K562 (cell line): Measurements from ENCODE around the gene PRODH2. TPM values are rescaled to one million over a fixed set of nuclear protein-coding genes. Genes with fewer than 3 reads are reported as not detected.

Experiments
- ATAC-seq: fragments of 200-7000 bp; cut with Tn5 transposase; 3 replicates; pipeline ENCODE4 v1.9.1; 2020; ENCODE audit warnings: moderate library complexity
- BruUV-seq: library from RNA; stranded (reverse); fragments of 400-500 nt; replicated peaks from 2 replicates; lab custom pipeline; 2021; lab: Mats Ljungman, UMichigan
- CTCF ChIA-PET: fragments of 300-600 bp; formaldehyde crosslinking; extraction: SDS; loops from one replicate; lab custom pipeline; 2021; ENCODE audit warnings: low intra/inter-chr PET ratio; lab: Yijun Ruan, JAX
- POLR2A ChIA-PET: fragments of 300-600, 350-650 bp; sonication (Branson Sonifier 250); formaldehyde crosslinking; extraction: SDS; loops from one replicate; lab custom pipeline; 2021; ENCODE audit warnings: antibody characterized with exemption, inconsistent platforms; lab: Yijun Ruan, JAX
- DNase-seq, 4 experiments: peaks; one replicate each; pipeline versions ENCODE4 v3.0.0 to v3.0.0-alpha.2; 2011 to 2018; ENCODE audit warnings: low spot score in 3 of 4, mixed read lengths in 3 of 4; ENCODE audit errors: extremely low read depth in 1 of 4
- FAIRE-seq: peaks from 2 replicates; lab custom pipeline; 2011; peaks lifted over from hg19 to GRCh38; lab: Jason Lieb, UNC
- H2AFZ ChIP-seq: 2 replicates; pipeline ENCODE4 v1.6.0; 2011; ENCODE audit warnings: low read depth, low read length, control low read depth, inconsistent platforms
- H3K27ac ChIP-seq: fragments of 200-600 bp; 3 replicates; pipeline ENCODE4 v1.8.0; 2011; ENCODE audit warnings: low read depth, mild to moderate bottlenecking, control low read depth, inconsistent platforms, low read length, moderate library complexity, mixed read lengths; ENCODE audit errors: extremely low read depth
- H3K27me3 ChIP-seq, 2 experiments: fragments of 300-600 bp in 1 of 2; 2 replicates in 1 of 2; 3 replicates in 1 of 2; pipeline versions ENCODE4 v1.6.0 to v1.8.0; 2011; ENCODE audit warnings: inconsistent platforms in 2 of 2, low read length in 2 of 2, mild to moderate bottlenecking in 1 of 2, mixed read lengths in 1 of 2, moderate library complexity in 1 of 2; ENCODE audit not compliant: control insufficient read depth in 2 of 2, insufficient read depth in 2 of 2
- H3K36me3 ChIP-seq: fragments of 300-600 bp; 3 replicates; pipeline ENCODE4 v1.8.0; 2011; ENCODE audit warnings: mild to moderate bottlenecking, low read length, inconsistent platforms; ENCODE audit not compliant: control insufficient read depth, insufficient read depth
- H3K4me1 ChIP-seq, 2 experiments: fragments of 200-600 bp in 1 of 2; replicated peaks in 1 of 2; 2 replicates in 1 of 2; 3 replicates in 1 of 2; pipeline versions ENCODE4 v1.5.1 to v1.8.0; 2011; ENCODE audit warnings: inconsistent platforms in 2 of 2, low read length in 2 of 2, mild to moderate bottlenecking in 1 of 2, mixed read lengths in 1 of 2, moderate library complexity in 1 of 2; ENCODE audit not compliant: control insufficient read depth in 2 of 2, insufficient read depth in 2 of 2
- H3K4me2 ChIP-seq: 2 replicates; pipeline ENCODE4 v1.6.1; 2011; ENCODE audit warnings: low read length, control low read depth, inconsistent platforms, mixed read lengths; ENCODE audit not compliant: insufficient read depth
- H3K4me3 ChIP-seq: fragments of 200-600 bp; sonication (generic), shearing (Covaris generic); 2 replicates; pipeline ENCODE4 v1.5.1; 2016; ENCODE audit warnings: control low read depth, inconsistent platforms
- H3K79me2 ChIP-seq: fragments of 200-600 bp; 3 replicates; pipeline ENCODE4 v1.8.0; 2011; ENCODE audit warnings: low read length, inconsistent platforms; ENCODE audit not compliant: control insufficient read depth, insufficient read depth
- H3K9ac ChIP-seq, 2 experiments: 2 replicates each; pipeline versions ENCODE4 v1.6.0 to v1.6.1; 2011; ENCODE audit warnings: low read depth in 2 of 2, low read length in 2 of 2, control low read depth in 1 of 2, inconsistent platforms in 1 of 2, mild to moderate bottlenecking in 1 of 2, mixed read lengths in 1 of 2; ENCODE audit not compliant: insufficient read depth in 1 of 2
- H3K9me1 ChIP-seq: one replicate; pipeline ENCODE4 v1.6.0; 2011; ENCODE audit warnings: inconsistent platforms, mild to moderate bottlenecking, low read length, moderate library complexity; ENCODE audit not compliant: control insufficient read depth, insufficient read depth
- H3K9me3 ChIP-seq: replicated peaks from 2 replicates; pipeline ENCODE4 v1.5.1; 2011; ENCODE audit warnings: low read depth, low read length, inconsistent platforms; ENCODE audit not compliant: control insufficient read depth, insufficient read depth
- H4K20me1 ChIP-seq: replicated peaks from 2 replicates; pipeline ENCODE4 v1.6.1; 2011; ENCODE audit warnings: low read length, inconsistent platforms, mixed read lengths; ENCODE audit not compliant: control insufficient read depth, insufficient read depth
- CTCF ChIP-seq, 3 experiments: IDR thresholded peaks in 2 of 3; conservative IDR thresholded peaks in 1 of 3; 2 replicates each; pipeline ENCODE4 v1.5.1; 2011 to 2012; ENCODE audit warnings: low read length in 3 of 3, mild to moderate bottlenecking in 3 of 3, control low read depth in 2 of 3, improper control_type of control experiment in 1 of 3, inconsistent platforms in 1 of 3, low read depth in 1 of 3, mixed read lengths in 1 of 3, moderate library complexity in 1 of 3; ENCODE audit not compliant: insufficient read depth in 2 of 3
- RFX7 ChIP-seq: fragments of 250-450 bp; sonication (Bioruptor Pico); IDR thresholded peaks from 2 replicates; pipeline ENCODE4 v1.5.1; 2021; ENCODE audit warnings: mild to moderate bottlenecking
- TAF1 ChIP-seq: IDR thresholded peaks from 2 replicates; pipeline ENCODE4 v1.6.1; 2011; ENCODE audit warnings: mild to moderate bottlenecking, low read length, moderate library complexity; ENCODE audit not compliant: insufficient read depth, control insufficient read depth, severe bottlenecking; ENCODE audit errors: extremely low read depth
- WGBS: fragments of 100-300 bp; shearing (Covaris generic); methylation state at CpG from one replicate; pipeline ENCODE4 v1.1.6; 2016; ENCODE audit warnings: low coverage, mixed read lengths; ENCODE audit not compliant: insufficient coverage; ENCODE audit errors: missing lambda C conversion rate; 5-methylcytosine and 5-hydroxymethylcytosine counted together
- in situ Hi-C: fragments of 300-500 bp; cut with MboI; formaldehyde crosslinking; loops from 4 replicates; pipeline ENCODE4 v1.15.0; 2018; ENCODE audit warnings: inconsistent platforms, mixed read lengths
- intact Hi-C: fragments of 100-400 bp; cut with micrococcal nuclease; formaldehyde crosslinking; loops from 2 replicates; pipeline ENCODE4 v1.14.2; 2022
- polyA plus RNA-seq, 8 experiments: library from polyadenylated mRNA; depleted of rRNA in 4 of 8; stranded (reverse) in 5 of 8; unstranded in 3 of 8; fragments of >200 nt; fragmentation: Nextera tagmentation in 2 of 8; fragmentation: Illumina TruSeq in 1 of 8; extraction: Ambion mirVana in 2 of 8; extraction: Trizol in 1 of 8; gene quantifications; 2 replicates each; pipeline versions ENCODE4 v1.2.1 to v1.2.3, GENCODE V29; 2011 to 2014; ENCODE audit warnings: inconsistent platforms in 1 of 8, missing spikeins in 1 of 8
- total RNA-seq, 7 experiments: library from RNA; depleted of rRNA in 6 of 7; stranded (reverse); fragments of >200 nt in 6 of 7; fragmentation: Illumina TruSeq in 2 of 7; extraction: Trizol in 2 of 7; gene quantifications; 2 replicates each; pipeline versions ENCODE4 v1.2.1 to v1.2.3, GENCODE V29; 2011 to 2021; ENCODE audit warnings: low replicate concordance in 1 of 7

The PRODH2 gene
- total and polyA plus RNA-seq, 9 of the 15 experiments (the other 6 are each of a cell fraction or from before 2014, with no cell fraction given): not detected

GRCh38 chr19:35851213-35852028 is 38.8 kb upstream of the PRODH2 start (continued):
- peak in 1 of 3 experiments; percentile 21; a peak in 1 of 6 replicates for TF ChIP-seq CTCF (IDR thresholded peaks at IDR 0.05 in 2 of 3, conservative IDR thresholded peaks at IDR 0.05 in 1 of 3; ENCODE audit: insufficient read depth in 2 of 3, low read depth in 1 of 3, low read length in 3 of 3)

- no peak overlapping the region for H3K27ac ChIP-seq
- H4K20me1 ChIP-seq: peaks cover 12% of the 10 kb centered on the region
- H3K9ac ChIP-seq: 0 out of 4 replicates have a peak overlapping the region, but pooled peaks of 1 of the 2 experiments have one; percentile 10
- no peak for DNase-seq
- intact Hi-C loops (no loop called here), in situ Hi-C loops (no loop called here)
- ATAC-seq: no peak
- H3K36me3 ChIP-seq: no peaks in the 10 kb centered on the region
- H3K27me3 ChIP-seq: peaks cover 29 to 60% of the 10 kb centered on the region in 2 experiments
- BruUV-seq: no TSS peak
- H3K9me3 ChIP-seq: no peaks in the 10 kb centered on the region
- H3K4me2 ChIP-seq: no peak overlapping the region
- no peak for FAIRE-seq
- POLR2A ChIA-PET: interaction anchor here (0.6 to 1.1 kb wide), 3 partner anchors 12 to 177 kb away, joined by 3 to 7 read pairs (median 5); no protein-coding TSS in a partner anchor
- WGBS: 8% methylated on average over 18 of the region's 18 CpGs
- TF ChIP-seq RFX7 (CRISPR knock-in tag): no peak
- no peak for TF ChIP-seq TAF1
- peaks cover 4% of the 10 kb centered on the region for H3K9me1 ChIP-seq
- CTCF ChIA-PET: no interaction called here
- H3K4me1 ChIP-seq: peaks cover 6 to 34% of the 10 kb centered on the region in 2 experiments
- no peaks in the 10 kb centered on the region for H3K79me2 ChIP-seq
- no peak overlapping the region for H2AFZ ChIP-seq
- H3K4me3 ChIP-seq: no peak overlapping the region
Observed at GRCh38 chr19:35848919-35849505, 36.4 kb upstream of the PRODH2 start.
